Suprapubic skin (tissue), 4 donors: Measurements from ENCODE around the gene GTF2H3.

Experiments
- POLR2A ChIP-seq, 2 donors: fragments of 450-650 bp; IDR thresholded peaks; one replicate each; pipeline ENCODE4 v1.6.1; 2017; ENCODE audit warnings: antibody characterized with exemption in 2 of 2, mild to moderate bottlenecking in 2 of 2, moderate library complexity in 2 of 2
- POLR2AphosphoS5 ChIP-seq, 3 donors: sonication (generic); formaldehyde crosslinking; IDR thresholded peaks; one replicate each; pipeline ENCODE4 v1.6.1; 2017; ENCODE audit warnings: antibody characterized with exemption in 3 of 3
- TF ChIP-seq, protein P1 (sequence below), 2 donors: fragments of 200-600 bp in 1 of 2; fragments of 450-650 bp in 1 of 2; sonication (generic) in 1 of 2; IDR thresholded peaks; one replicate each; pipeline ENCODE4 v1.5.1; 2016 to 2019; ENCODE audit warnings: antibody characterized with exemption in 2 of 2, mild to moderate bottlenecking in 1 of 2, moderate library complexity in 1 of 2

GRCh38 chr12:123601602-123602489 lies 31.8 kb upstream of the GTF2H3 start, which contains the start of gene DDX55:
- TF ChIP-seq, protein P1, sequence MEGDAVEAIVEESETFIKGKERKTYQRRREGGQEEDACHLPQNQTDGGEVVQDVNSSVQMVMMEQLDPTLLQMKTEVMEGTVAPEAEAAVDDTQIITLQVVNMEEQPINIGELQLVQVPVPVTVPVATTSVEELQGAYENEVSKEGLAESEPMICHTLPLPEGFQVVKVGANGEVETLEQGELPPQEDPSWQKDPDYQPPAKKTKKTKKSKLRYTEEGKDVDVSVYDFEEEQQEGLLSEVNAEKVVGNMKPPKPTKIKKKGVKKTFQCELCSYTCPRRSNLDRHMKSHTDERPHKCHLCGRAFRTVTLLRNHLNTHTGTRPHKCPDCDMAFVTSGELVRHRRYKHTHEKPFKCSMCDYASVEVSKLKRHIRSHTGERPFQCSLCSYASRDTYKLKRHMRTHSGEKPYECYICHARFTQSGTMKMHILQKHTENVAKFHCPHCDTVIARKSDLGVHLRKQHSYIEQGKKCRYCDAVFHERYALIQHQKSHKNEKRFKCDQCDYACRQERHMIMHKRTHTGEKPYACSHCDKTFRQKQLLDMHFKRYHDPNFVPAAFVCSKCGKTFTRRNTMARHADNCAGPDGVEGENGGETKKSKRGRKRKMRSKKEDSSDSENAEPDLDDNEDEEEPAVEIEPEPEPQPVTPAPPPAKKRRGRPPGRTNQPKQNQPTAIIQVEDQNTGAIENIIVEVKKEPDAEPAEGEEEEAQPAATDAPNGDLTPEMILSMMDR (IDR thresholded peaks at IDR 0.05), result peak in 1 of 2 donors; percentile 44
- TF ChIP-seq POLR2A (IDR thresholded peaks at IDR 0.05) (peak; percentile 38 to 48), POLR2AphosphoS5 (IDR thresholded peaks at IDR 0.05) (peak in 2 of 3 donors; percentile 58 to 98)
